GM12891 (cell line): Measurements from ENCODE around the gene ALDH3A2.

Experiments used
- PAX5 ChIP-seq: IDR thresholded peaks from 2 replicates; pipeline ENCODE4 v1.6.1; 2011; ENCODE audit warnings: low read length, moderate library complexity, mild to moderate bottlenecking; ENCODE audit not compliant: insufficient read depth, severe bottlenecking
- POLR2A ChIP-seq: IDR thresholded peaks from 2 replicates; pipeline ENCODE4 v1.6.1; 2011; ENCODE audit warnings: low read depth, low read length, control low read depth
- POLR2AphosphoS5 ChIP-seq: IDR thresholded peaks from 2 replicates; pipeline ENCODE4 v1.6.1; 2011; ENCODE audit warnings: low read depth, low read length, control low read depth
- POU2F2 ChIP-seq: IDR thresholded peaks from 2 replicates; pipeline ENCODE4 v1.6.1; 2011; ENCODE audit warnings: low read depth, mild to moderate bottlenecking, control low read depth, low read length, moderate library complexity
- SPI1 ChIP-seq: IDR thresholded peaks from 2 replicates; pipeline ENCODE4 v1.6.1; 2011; ENCODE audit warnings: low read depth, low read length, control low read depth
- TAF1 ChIP-seq: IDR thresholded peaks from 2 replicates; pipeline ENCODE4 v1.6.1; 2011; ENCODE audit warnings: low read depth, low read length, control low read depth

- TF ChIP-seq POLR2A (no peak), POLR2AphosphoS5 (no peak), TAF1 (no peak), PAX5 (no peak), SPI1 (no peak), POU2F2 (no peak)
Measured at GRCh38 chr17:19703828-19704613, 55.5 kb downstream of the ALDH3A2 start.
